Karpas-422 (cell line): ENCODE measurements around the gene TIAM2. TPM values are rescaled to one million over a fixed set of nuclear protein-coding genes. Genes with fewer than 3 reads are reported as not detected.
"Not testable (repeated sequence)": the region's sequence is repeated elsewhere in the genome, so short reads cannot be mapped to it uniquely, and the experiment has no call there.

Experiments
- DNase-seq: peaks from one replicate; pipeline ENCODE4 v3.0.0-alpha.2; 2015
- H2AFZ ChIP-seq: fragments of 200-600 bp; sonication (generic); 2 replicates; pipeline ENCODE4 v1.6.1; 2014; ENCODE audit warnings: antibody characterized with exemption, low read length, mixed read lengths
- H3K27ac ChIP-seq: fragments of 200-600 bp; sonication (generic); 2 replicates; pipeline ENCODE4 v1.5.1; 2014; ENCODE audit warnings: mild to moderate bottlenecking, low read length, moderate library complexity
- H3K27me3 ChIP-seq: fragments of 200-600 bp; sonication (generic); 2 replicates; pipeline ENCODE4 v1.6.1; 2014; ENCODE audit warnings: low read length, mixed read lengths
- H3K36me3 ChIP-seq: fragments of 200-600 bp; sonication (generic); 2 replicates; pipeline ENCODE4 v1.6.1; 2014; ENCODE audit warnings: low read length, mixed read lengths; ENCODE audit not compliant: insufficient read depth
- H3K4me1 ChIP-seq: fragments of 200-600 bp; sonication (generic); 2 replicates; pipeline ENCODE4 v1.6.1; 2014; ENCODE audit warnings: mild to moderate bottlenecking, low read length, mixed read lengths
- H3K4me2 ChIP-seq: fragments of 200-600 bp; sonication (generic); 2 replicates; pipeline ENCODE4 v1.6.1; 2014; ENCODE audit warnings: low read length, low read depth, mild to moderate bottlenecking; ENCODE audit not compliant: poor library complexity, severe bottlenecking
- H3K4me3 ChIP-seq: fragments of 200-600 bp; sonication (generic); 2 replicates; pipeline ENCODE4 v1.5.1; 2014; ENCODE audit warnings: mild to moderate bottlenecking, antibody characterized with exemption, low read length, mixed read lengths
- H3K79me2 ChIP-seq: fragments of 200-600 bp; sonication (generic); 2 replicates; pipeline ENCODE4 v1.6.1; 2014; ENCODE audit warnings: mild to moderate bottlenecking, low read length, mixed read lengths
- H3K9ac ChIP-seq: fragments of 200-600 bp; sonication (generic); 2 replicates; pipeline ENCODE4 v1.6.0; 2014; ENCODE audit warnings: low read length
- H3K9me2 ChIP-seq: fragments of 200-600 bp; sonication (generic), shearing (Covaris generic); replicated peaks from 2 replicates; pipeline ENCODE4 v1.6.0; 2014; ENCODE audit warnings: mild to moderate bottlenecking, low read length, moderate library complexity; ENCODE audit not compliant: insufficient read depth
- H3K9me3 ChIP-seq: fragments of 300-700, 200-600 bp; sonication (generic); 2 replicates; pipeline ENCODE4 v1.6.1; 2014; ENCODE audit warnings: low read length, mixed read lengths
- H4K20me1 ChIP-seq: fragments of 200-600 bp; sonication (generic); 2 replicates; pipeline ENCODE4 v1.6.1; 2014; ENCODE audit warnings: mild to moderate bottlenecking, antibody characterized with exemption, low read length, low read depth; ENCODE audit not compliant: insufficient read depth
- total RNA-seq: library from RNA; depleted of rRNA; stranded (reverse); fragments of >200 nt; shearing (Covaris generic); gene quantifications from 2 replicates; pipeline ENCODE4 v1.2.3, GENCODE V29; 2014; ENCODE audit warnings: low replicate concordance

TIAM2 gene
- total RNA-seq, 1 experiment from 2014 or later, result 9.0 TPM

- Histone ChIP-seq H3K27me3 (no peaks in the 10 kb centered on the region), H3K4me1 (no peaks in the 10 kb centered on the region)
Measured at GRCh38 chr6:155213611-155214372, 218.7 kb downstream of the TIAM2 start.

GRCh38 chr6:155215906-155216305, 220.8 kb downstream of the TIAM2 start:
- no peak for DNase-seq
- no peaks in the 10 kb centered on the region for H3K9me3 ChIP-seq
- no peak overlapping the region for H2AFZ ChIP-seq
- H3K79me2 ChIP-seq, result no peaks in the 10 kb centered on the region
- no peak overlapping the region for H3K27ac ChIP-seq
- no peaks in the 10 kb centered on the region for H3K9me2 ChIP-seq
- H3K36me3 ChIP-seq, result no peaks in the 10 kb centered on the region
- no peak overlapping the region for H3K4me2 ChIP-seq
- H3K9ac ChIP-seq, result no peak overlapping the region
- H3K4me1 ChIP-seq, result no peaks in the 10 kb centered on the region
- no peaks in the 10 kb centered on the region for H3K27me3 ChIP-seq
- no peaks in the 10 kb centered on the region for H4K20me1 ChIP-seq
- no peak overlapping the region for H3K4me3 ChIP-seq

More at GRCh38 chr6:155213611-155214372, 218.7 kb downstream of the TIAM2 start:
- Histone ChIP-seq H3K9me2 (no peaks in the 10 kb centered on the region), H3K79me2 (no peaks in the 10 kb centered on the region), H2AFZ (no peak overlapping the region), H3K9ac (no peak overlapping the region), H3K9me3 (no peaks in the 10 kb centered on the region), H3K4me3 (no peak overlapping the region), H4K20me1 (no peaks in the 10 kb centered on the region), H3K4me2 (no peak overlapping the region), H3K27ac (no peak overlapping the region), H3K36me3 (no peaks in the 10 kb centered on the region)
- DNase-seq, result no peak

GRCh38 chr6:155216312-155217046, 221.4 kb downstream of the TIAM2 start:
- no peak for DNase-seq
- H3K4me3 ChIP-seq, result no peak overlapping the region
- no peak overlapping the region for H3K27ac ChIP-seq
- no peak overlapping the region for H3K9ac ChIP-seq
- no peaks in the 10 kb centered on the region for H3K4me1 ChIP-seq
- H3K36me3 ChIP-seq, result no peaks in the 10 kb centered on the region
- no peak overlapping the region for H3K4me2 ChIP-seq
- H2AFZ ChIP-seq, result no peak overlapping the region
- H3K9me3 ChIP-seq, result no peaks in the 10 kb centered on the region
- no peaks in the 10 kb centered on the region for H3K27me3 ChIP-seq
- no peaks in the 10 kb centered on the region for H4K20me1 ChIP-seq
- H3K79me2 ChIP-seq, result no peaks in the 10 kb centered on the region
- no peaks in the 10 kb centered on the region for H3K9me2 ChIP-seq

DNA sequence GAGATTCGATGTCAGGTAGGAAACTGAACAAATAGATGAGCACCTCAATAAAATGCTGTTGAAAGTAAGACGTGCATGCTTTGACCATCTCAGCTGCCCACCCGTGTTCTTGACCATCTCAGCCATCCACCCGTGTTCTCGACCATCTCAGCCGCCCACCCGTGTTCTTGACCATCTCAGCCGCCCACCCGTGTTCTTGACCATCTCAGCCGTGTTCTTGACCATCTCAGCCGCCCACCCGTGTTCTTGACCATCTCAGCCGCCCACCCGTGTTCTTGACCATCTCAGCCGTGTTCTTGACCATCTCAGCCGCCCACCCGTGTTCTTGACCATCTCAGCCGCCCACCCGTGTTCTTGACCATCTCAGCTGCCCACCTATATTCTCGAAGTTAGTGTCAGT, 223.6 kb downstream of the TIAM2 start:
- H3K4me2 ChIP-seq, H3K27ac ChIP-seq, H3K9me2 ChIP-seq, H3K9ac ChIP-seq, H4K20me1 ChIP-seq, H3K36me3 ChIP-seq, H3K9me3 ChIP-seq, H2AFZ ChIP-seq, H3K27me3 ChIP-seq, H3K4me1 ChIP-seq, H3K79me2 ChIP-seq, DNase-seq, H3K4me3 ChIP-seq: not testable (repeated sequence)

DNA sequence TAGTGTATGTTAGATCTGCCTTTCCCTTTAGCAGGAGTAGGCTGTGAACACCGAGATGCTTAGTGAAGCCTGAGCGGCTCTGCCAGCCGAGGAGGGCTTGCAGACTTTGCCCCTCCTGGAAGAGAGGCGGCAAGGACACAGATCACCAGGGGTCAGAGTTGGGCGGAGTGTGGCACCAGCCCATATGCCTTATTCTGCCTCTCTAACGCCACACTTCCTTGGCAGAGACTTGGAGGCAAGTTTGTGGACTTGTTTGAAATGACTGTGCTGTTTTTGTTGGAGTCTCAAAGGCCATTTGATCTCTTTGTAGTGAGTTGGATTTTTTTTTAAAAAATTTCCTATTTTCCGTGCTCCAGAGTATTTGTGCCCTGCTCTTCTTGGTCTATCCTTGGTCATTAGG, 224.2 kb downstream of the TIAM2 start:
- Histone ChIP-seq H3K9me3 (no peaks in the 10 kb centered on the region), H3K4me2 (no peak overlapping the region), H3K9ac (no peak overlapping the region), H3K27ac (no peak overlapping the region), H3K4me3 (no peak overlapping the region), H3K36me3 (no peaks in the 10 kb centered on the region), H3K9me2 (no peaks in the 10 kb centered on the region), H3K27me3 (no peaks in the 10 kb centered on the region), H3K79me2 (no peaks in the 10 kb centered on the region), H2AFZ (no peak overlapping the region), H3K4me1 (no peaks in the 10 kb centered on the region), H4K20me1 (no peaks in the 10 kb centered on the region)
- DNase-seq, result no peak

DNA sequence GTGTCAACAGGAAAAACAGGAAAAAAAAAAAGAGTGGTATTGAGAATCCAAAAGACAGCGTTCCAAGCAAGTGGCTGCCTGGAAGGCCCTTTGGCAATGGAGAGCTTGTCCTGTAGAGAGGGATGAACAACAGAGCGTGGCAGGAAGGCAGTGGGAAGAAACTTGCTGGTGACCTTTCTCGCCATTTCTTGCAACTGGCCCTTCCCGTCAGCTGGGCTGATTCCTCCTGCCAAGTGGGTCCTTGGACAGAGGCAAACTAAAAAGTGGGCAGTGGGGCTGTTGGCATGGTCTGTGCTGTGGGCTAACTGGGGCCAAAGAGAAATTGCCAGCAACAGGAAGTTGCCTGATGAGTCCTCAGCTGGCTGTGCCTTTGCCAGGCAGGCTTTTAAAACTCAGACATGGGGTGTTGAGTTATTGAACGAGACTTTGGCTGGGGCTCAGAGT, 224.8 kb downstream of the TIAM2 start:
- no peak for DNase-seq
- no peaks in the 10 kb centered on the region for H4K20me1 ChIP-seq
- no peak overlapping the region for H3K9ac ChIP-seq

DNA sequence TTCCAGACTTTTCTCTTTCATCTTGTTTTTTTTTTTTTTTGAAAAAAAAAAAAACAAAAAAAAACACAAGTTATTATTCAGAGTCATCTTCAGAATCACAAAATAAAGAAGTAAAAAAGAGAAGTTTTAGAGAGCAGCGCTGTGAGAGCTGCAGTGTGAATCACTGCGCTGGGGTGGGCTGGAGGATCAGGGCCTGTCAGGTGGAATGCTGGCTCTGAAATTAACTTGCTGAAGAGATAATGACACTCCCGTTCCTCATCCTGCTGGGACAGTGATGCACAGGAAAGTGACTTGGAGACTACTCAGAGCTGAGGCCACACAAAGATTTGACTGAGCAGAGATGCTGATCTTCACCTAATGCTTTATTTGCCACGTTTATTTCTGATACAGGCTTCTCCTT, 226.0 kb downstream of the TIAM2 start:
- Histone ChIP-seq H3K4me3 (no peak overlapping the region), H3K9me3 (no peaks in the 10 kb centered on the region), H2AFZ (no peak overlapping the region), H3K4me2 (no peak overlapping the region), H4K20me1 (no peaks in the 10 kb centered on the region), H3K9me2 (no peaks in the 10 kb centered on the region), H3K27me3 (no peaks in the 10 kb centered on the region), H3K4me1 (no peaks in the 10 kb centered on the region), H3K27ac (no peak overlapping the region), H3K36me3 (no peaks in the 10 kb centered on the region), H3K9ac (no peak overlapping the region), H3K79me2 (no peaks in the 10 kb centered on the region)
- DNase-seq, result no peak

More for the DNA sequence above, 224.8 kb downstream of the TIAM2 start:
- Histone ChIP-seq H3K27me3 (no peaks in the 10 kb centered on the region), H3K4me3 (no peak overlapping the region), H3K4me2 (no peak overlapping the region), H2AFZ (no peak overlapping the region), H3K79me2 (no peaks in the 10 kb centered on the region), H3K9me3 (no peaks in the 10 kb centered on the region), H3K36me3 (no peaks in the 10 kb centered on the region), H3K27ac (no peak overlapping the region), H3K4me1 (no peaks in the 10 kb centered on the region), H3K9me2 (no peaks in the 10 kb centered on the region)

GRCh38 chr6:155222506-155222905, 227.4 kb downstream of the TIAM2 start:
- Histone ChIP-seq H3K4me1 (no peaks in the 10 kb centered on the region), H3K79me2 (no peaks in the 10 kb centered on the region), H2AFZ (no peak overlapping the region), H3K36me3 (no peaks in the 10 kb centered on the region), H3K4me2 (no peak overlapping the region), H3K9ac (no peak overlapping the region), H3K27ac (no peak overlapping the region), H4K20me1 (no peaks in the 10 kb centered on the region), H3K4me3 (no peak overlapping the region), H3K27me3 (no peaks in the 10 kb centered on the region), H3K9me3 (no peaks in the 10 kb centered on the region), H3K9me2 (no peaks in the 10 kb centered on the region)
- no peak for DNase-seq
